Measurements from ENCODE around the gene SKP2. TPM values are rescaled to one million over a fixed set of nuclear protein-coding genes. Genes with fewer than 3 reads are reported as not detected.
"Not testable (repeated sequence)": the region's sequence is repeated elsewhere in the genome, so short reads cannot be mapped to it uniquely, and the experiment has no call there.

The SKP2 gene
- total RNA-seq, 4 donors from 2014 or later, result 13.8 to 30.5 (median 22.2) TPM

DNA sequence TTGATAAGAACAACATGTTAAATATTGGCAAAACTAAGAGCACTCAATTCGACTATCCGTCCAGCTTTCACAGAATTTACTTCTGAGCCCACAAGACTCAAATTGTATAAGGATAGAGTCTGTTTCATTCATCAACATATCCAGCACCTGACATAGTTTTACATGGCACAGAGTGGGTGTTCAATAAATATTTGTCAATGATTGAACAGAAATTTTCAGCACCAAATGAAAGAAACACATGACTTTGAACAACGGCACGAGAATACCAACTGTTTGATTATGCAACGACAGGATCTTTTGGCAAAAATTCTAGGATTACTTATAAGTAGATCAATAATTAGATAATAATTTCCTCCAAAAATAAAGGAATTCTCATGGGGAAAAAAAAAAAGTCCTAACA, 41.8 kb downstream of the SKP2 start:
- no peak overlapping the region for H3K4me3 ChIP-seq
- TF ChIP-seq CTCF (IDR thresholded peaks at IDR 0.05), result no peak
- TF ChIP-seq POLR2A (IDR thresholded peaks at IDR 0.05), result no peak
- peaks cover 0 to 10% (median 0%) of the 10 kb centered on the region in 4 donors for H3K9me3 ChIP-seq
- no peak for DNase-seq
- no peaks in the 10 kb centered on the region for H3K4me1 ChIP-seq
- no peak overlapping the region for H3K27ac ChIP-seq
- no peaks in the 10 kb centered on the region for H3K27me3 ChIP-seq
- peaks cover 0 to 36% (median 0%) of the 10 kb centered on the region in 3 donors for H3K36me3 ChIP-seq

GRCh38 chr5:36198281-36198680, 46.4 kb downstream of the SKP2 start:
- no peak overlapping the region for H3K4me3 ChIP-seq
- no peaks in the 10 kb centered on the region for H3K9me3 ChIP-seq
- TF ChIP-seq POLR2A (IDR thresholded peaks at IDR 0.05), result no peak
- TF ChIP-seq CTCF (IDR thresholded peaks at IDR 0.05), result no peak
- no peak for DNase-seq
- H3K27ac ChIP-seq, result no peak overlapping the region
- peaks cover 0 to 44% (median 0%) of the 10 kb centered on the region in 3 donors for H3K36me3 ChIP-seq
- H3K27me3 ChIP-seq, result no peaks in the 10 kb centered on the region
- no peaks in the 10 kb centered on the region for H3K4me1 ChIP-seq

- H3K4me1 ChIP-seq, H3K27me3 ChIP-seq, H3K4me3 ChIP-seq, H3K9me3 ChIP-seq, DNase-seq, H3K27ac ChIP-seq: not testable (repeated sequence)
- H3K36me3 ChIP-seq, result peaks cover 0 to 49% (median 0%) of the 10 kb centered on the region in 3 donors
Observed at GRCh38 chr5:36198783-36199182, 46.9 kb downstream of the SKP2 start.

- Histone ChIP-seq H3K9me3 (no peaks in the 10 kb centered on the region), H3K4me1 (no peaks in the 10 kb centered on the region), H3K27me3 (no peaks in the 10 kb centered on the region), H3K4me3 (no peak overlapping the region), H3K27ac (no peak overlapping the region), H3K36me3 (peaks cover 0 to 44% (median 0%) of the 10 kb centered on the region in 3 donors)
- no peak for DNase-seq
- TF ChIP-seq CTCF (IDR thresholded peaks at IDR 0.05) (no peak), POLR2A (IDR thresholded peaks at IDR 0.05) (no peak)
Observed at GRCh38 chr5:36199620-36200019, 47.7 kb downstream of the SKP2 start.

DNA sequence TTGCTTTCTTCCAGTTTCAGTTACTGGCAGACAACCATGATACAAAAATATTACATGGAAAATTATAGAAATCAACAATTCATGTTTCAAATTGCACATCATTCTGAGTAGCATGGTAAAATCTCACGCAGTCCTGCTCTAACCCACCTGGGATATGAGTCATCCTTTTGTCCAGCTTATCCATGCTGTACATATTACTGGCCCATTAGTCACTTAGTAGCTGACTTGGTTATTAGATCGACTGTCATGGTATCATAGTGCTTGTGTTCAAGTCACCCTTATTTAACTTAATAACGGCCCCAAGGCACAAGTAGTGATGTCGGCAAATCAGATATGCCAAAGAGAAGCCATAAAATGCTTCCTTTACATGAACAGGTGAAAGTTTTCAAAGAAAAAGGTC, 48.6 kb downstream of the SKP2 start:
- DNase-seq, result no peak
- no peak overlapping the region for H3K4me3 ChIP-seq
- H3K27me3 ChIP-seq, result no peaks in the 10 kb centered on the region
- no peaks in the 10 kb centered on the region for H3K4me1 ChIP-seq
- peaks cover 0 to 38% (median 0%) of the 10 kb centered on the region in 3 donors for H3K36me3 ChIP-seq
- H3K27ac ChIP-seq, result no peak overlapping the region
- TF ChIP-seq POLR2A (IDR thresholded peaks at IDR 0.05) (no peak), CTCF (IDR thresholded peaks at IDR 0.05) (no peak)
- H3K9me3 ChIP-seq, result no peaks in the 10 kb centered on the region

- Histone ChIP-seq H3K4me3 (no peak overlapping the region), H3K27ac (no peak overlapping the region), H3K9me3 (no peaks in the 10 kb centered on the region), H3K4me1 (no peaks in the 10 kb centered on the region), H3K36me3 (peaks cover 0 to 31% (median 0%) of the 10 kb centered on the region in 3 donors), H3K27me3 (no peaks in the 10 kb centered on the region)
- no peak for TF ChIP-seq CTCF (IDR thresholded peaks at IDR 0.05)
- TF ChIP-seq POLR2A (IDR thresholded peaks at IDR 0.05), result no peak
- no peak for DNase-seq
Observed at GRCh38 chr5:36202521-36202961, 50.6 kb downstream of the SKP2 start.
